Measurements from ENCODE around the gene CCDC88C. TPM values are rescaled to one million over a fixed set of nuclear protein-coding genes. Genes with fewer than 3 reads are reported as not detected.

Gene CCDC88C
- polyA plus RNA-seq, 1 donor (not counting 4 experiments of a cell fraction or from before 2014, with no cell fraction given) = 2.4 TPM

- no peak overlapping the region for H3K27ac ChIP-seq (ENCODE audit: control insufficient read depth, insufficient read depth, low read length)
- no peak overlapping the region for H3K9ac ChIP-seq (ENCODE audit: control insufficient read depth, extremely low read depth, insufficient read depth, low read length)
- H3K9me1 ChIP-seq (ENCODE audit: control insufficient read depth, extremely low read depth, insufficient read depth, low read length) = no peaks in the 10 kb centered on the region
- H3K4me3 ChIP-seq (ENCODE audit: control insufficient read depth in 2 of 3, extremely low read depth in 1 of 3, insufficient read depth in 2 of 3, low read depth in 1 of 3, low read length in 3 of 3) = no peak overlapping the region
- FAIRE-seq (no peak), DNase-seq (ENCODE audit: low read depth, low spot score) (no peak)
- dilution Hi-C loops (cut with MboI; ENCODE audit: extremely low pct_ligation_motif_present, low sequenced_read_pairs) = no loop called here
- H3K9me3 ChIP-seq (ENCODE audit: control insufficient read depth, low read depth, low read length) = no peaks in the 10 kb centered on the region
- no peaks in the 10 kb centered on the region for H4K20me1 ChIP-seq (ENCODE audit: control insufficient read depth, extremely low read depth, insufficient read depth, low read length)
- no peaks in the 10 kb centered on the region for H3K27me3 ChIP-seq (ENCODE audit: control insufficient read depth, extremely low read depth, insufficient read depth, low read length)
- no peak overlapping the region for H3K4me2 ChIP-seq (ENCODE audit: control insufficient read depth, extremely low read depth, insufficient read depth, low read depth, low read length)
- H3K79me2 ChIP-seq (ENCODE audit: control insufficient read depth, insufficient read depth, low read length) = no peaks in the 10 kb centered on the region
- no peak overlapping the region for H2AFZ ChIP-seq (ENCODE audit: control insufficient read depth, low read length)
- no peaks in the 10 kb centered on the region for H3K4me1 ChIP-seq (ENCODE audit: control insufficient read depth, extremely low read depth, insufficient read depth, low read length)
- no peaks in the 10 kb centered on the region for H3K36me3 ChIP-seq (ENCODE audit: control insufficient read depth in 2 of 2, extremely low read depth in 1 of 2, insufficient read depth in 2 of 2, low read length in 2 of 2)
- TF ChIP-seq CTCF (optimal IDR thresholded peaks at IDR 0.05 in 1 of 3, IDR thresholded peaks at IDR 0.05 in 1 of 3, conservative IDR thresholded peaks at IDR 0.05 in 1 of 3; ENCODE audit: extremely low read depth in 1 of 3, insufficient read depth in 2 of 3, low read length in 3 of 3) = no peak
- TF ChIP-seq EZH2 (IDR thresholded peaks at IDR 0.05; ENCODE audit: low read length) = no peak
Measured at GRCh38 chr14:91343051-91343450, 74.6 kb downstream of the CCDC88C start.

GRCh38 chr14:91342206-91342760 is 75.3 kb downstream of the CCDC88C start:
- H3K9me3 ChIP-seq (ENCODE audit: control insufficient read depth, low read depth, low read length) = no peaks in the 10 kb centered on the region
- dilution Hi-C loops (cut with MboI; ENCODE audit: extremely low pct_ligation_motif_present, low sequenced_read_pairs) = no loop called here
- H3K79me2 ChIP-seq (ENCODE audit: control insufficient read depth, insufficient read depth, low read length) = no peaks in the 10 kb centered on the region
- no peak overlapping the region for H3K4me3 ChIP-seq (ENCODE audit: control insufficient read depth in 2 of 3, extremely low read depth in 1 of 3, insufficient read depth in 2 of 3, low read depth in 1 of 3, low read length in 3 of 3)
- no peak for TF ChIP-seq EZH2 (IDR thresholded peaks at IDR 0.05; ENCODE audit: low read length)
- no peak for TF ChIP-seq CTCF (optimal IDR thresholded peaks at IDR 0.05 in 1 of 3, IDR thresholded peaks at IDR 0.05 in 1 of 3, conservative IDR thresholded peaks at IDR 0.05 in 1 of 3; ENCODE audit: extremely low read depth in 1 of 3, insufficient read depth in 2 of 3, low read length in 3 of 3)
- H3K4me2 ChIP-seq (ENCODE audit: control insufficient read depth, extremely low read depth, insufficient read depth, low read depth, low read length) = no peak overlapping the region
- no peaks in the 10 kb centered on the region for H3K27me3 ChIP-seq (ENCODE audit: control insufficient read depth, extremely low read depth, insufficient read depth, low read length)
- H2AFZ ChIP-seq (ENCODE audit: control insufficient read depth, low read length) = no peak overlapping the region
- no peaks in the 10 kb centered on the region for H3K36me3 ChIP-seq (ENCODE audit: control insufficient read depth in 2 of 2, extremely low read depth in 1 of 2, insufficient read depth in 2 of 2, low read length in 2 of 2)
- no peak overlapping the region for H3K27ac ChIP-seq (ENCODE audit: control insufficient read depth, insufficient read depth, low read length)
- H4K20me1 ChIP-seq (ENCODE audit: control insufficient read depth, extremely low read depth, insufficient read depth, low read length) = no peaks in the 10 kb centered on the region
- DNase-seq (ENCODE audit: low read depth, low spot score) (no peak), FAIRE-seq (no peak)
- H3K9ac ChIP-seq (ENCODE audit: control insufficient read depth, extremely low read depth, insufficient read depth, low read length) = no peak overlapping the region
- no peaks in the 10 kb centered on the region for H3K4me1 ChIP-seq (ENCODE audit: control insufficient read depth, extremely low read depth, insufficient read depth, low read length)
- no peaks in the 10 kb centered on the region for H3K9me1 ChIP-seq (ENCODE audit: control insufficient read depth, extremely low read depth, insufficient read depth, low read length)

Data from keratinocyte (primary cell).